WTC11 (cell line): ENCODE data around the gene LSR.

Experiments used
- ATF3 ChIP-seq: sonication (generic); formaldehyde crosslinking; conservative IDR thresholded peaks from 2 replicates; pipeline ENCODE4 v1.8.1; 2022; ENCODE audit warnings: mild to moderate bottlenecking, missing genetic modification reagents
- CREB1 ChIP-seq: sonication (generic); formaldehyde crosslinking; IDR thresholded peaks from 2 replicates; pipeline ENCODE4 v1.8.0; 2023; ENCODE audit warnings: mild to moderate bottlenecking, missing genetic modification reagents
- CTCF ChIP-seq: fragments of 200-600 bp; IDR thresholded peaks from 2 replicates; pipeline ENCODE4 v1.8.0; 2022; ENCODE audit warnings: antibody characterized with exemption
- GABPB1 ChIP-seq: sonication (generic); formaldehyde crosslinking; IDR thresholded peaks from 2 replicates; pipeline ENCODE4 v1.8.1; 2023; ENCODE audit warnings: mild to moderate bottlenecking, missing genetic modification reagents
- HMGXB4 ChIP-seq: sonication (generic); formaldehyde crosslinking; IDR thresholded peaks from 2 replicates; pipeline ENCODE4 v1.8.1; 2023; ENCODE audit warnings: mild to moderate bottlenecking, moderate library complexity, missing genetic modification reagents
- TCF7 ChIP-seq: sonication (generic); formaldehyde crosslinking; IDR thresholded peaks from 2 replicates; pipeline ENCODE4 v1.8.0; 2022; ENCODE audit warnings: mild to moderate bottlenecking, low read depth, missing genetic modification reagents, moderate library complexity
- TEAD4 ChIP-seq: sonication (generic); formaldehyde crosslinking; IDR thresholded peaks from 2 replicates; pipeline ENCODE4 v1.8.0; 2022; ENCODE audit warnings: mild to moderate bottlenecking, missing genetic modification reagents
- ZNF121 ChIP-seq: sonication (generic); formaldehyde crosslinking; IDR thresholded peaks from 2 replicates; pipeline ENCODE4 v1.8.0; 2023; ENCODE audit warnings: missing genetic modification reagents
- TF ChIP-seq, protein P1 (sequence below): sonication (generic); formaldehyde crosslinking; conservative IDR thresholded peaks from 2 replicates; pipeline ENCODE4 v1.8.1; 2023; ENCODE audit warnings: mild to moderate bottlenecking, low read depth, missing genetic modification reagents, moderate library complexity

DNA sequence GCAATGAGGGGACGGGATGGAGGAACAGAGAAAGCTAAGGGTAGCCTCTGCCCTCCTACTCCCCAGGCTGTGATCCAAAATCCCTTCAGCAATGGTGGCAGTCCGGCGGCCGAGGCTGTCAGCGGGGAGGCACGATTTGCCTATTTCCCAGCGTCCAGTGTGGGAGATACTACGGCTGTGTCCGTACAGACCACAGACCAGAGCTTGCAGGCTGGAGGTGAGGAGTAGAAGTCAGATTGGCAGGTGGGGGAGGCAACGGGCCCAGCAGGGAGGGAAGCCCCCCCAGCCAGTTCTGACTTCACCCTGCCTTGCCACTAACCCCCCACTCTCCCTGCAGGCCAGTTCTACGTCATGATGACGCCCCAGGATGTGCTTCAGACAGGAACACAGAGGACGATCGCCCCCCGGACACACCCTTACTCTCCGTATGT lies 21.6 kb downstream of the LSR start:
- TF ChIP-seq GABPB1 (CRISPR knock-in tag) (no peak), CREB1 (CRISPR knock-in tag) (no peak), TEAD4 (CRISPR knock-in tag) (no peak), HMGXB4 (CRISPR knock-in tag) (no peak), CTCF (no peak), ATF3 (CRISPR knock-in tag) (no peak), TCF7 (CRISPR knock-in tag) (no peak), ZNF121 (CRISPR knock-in tag) (no peak)
- TF ChIP-seq, protein P1, sequence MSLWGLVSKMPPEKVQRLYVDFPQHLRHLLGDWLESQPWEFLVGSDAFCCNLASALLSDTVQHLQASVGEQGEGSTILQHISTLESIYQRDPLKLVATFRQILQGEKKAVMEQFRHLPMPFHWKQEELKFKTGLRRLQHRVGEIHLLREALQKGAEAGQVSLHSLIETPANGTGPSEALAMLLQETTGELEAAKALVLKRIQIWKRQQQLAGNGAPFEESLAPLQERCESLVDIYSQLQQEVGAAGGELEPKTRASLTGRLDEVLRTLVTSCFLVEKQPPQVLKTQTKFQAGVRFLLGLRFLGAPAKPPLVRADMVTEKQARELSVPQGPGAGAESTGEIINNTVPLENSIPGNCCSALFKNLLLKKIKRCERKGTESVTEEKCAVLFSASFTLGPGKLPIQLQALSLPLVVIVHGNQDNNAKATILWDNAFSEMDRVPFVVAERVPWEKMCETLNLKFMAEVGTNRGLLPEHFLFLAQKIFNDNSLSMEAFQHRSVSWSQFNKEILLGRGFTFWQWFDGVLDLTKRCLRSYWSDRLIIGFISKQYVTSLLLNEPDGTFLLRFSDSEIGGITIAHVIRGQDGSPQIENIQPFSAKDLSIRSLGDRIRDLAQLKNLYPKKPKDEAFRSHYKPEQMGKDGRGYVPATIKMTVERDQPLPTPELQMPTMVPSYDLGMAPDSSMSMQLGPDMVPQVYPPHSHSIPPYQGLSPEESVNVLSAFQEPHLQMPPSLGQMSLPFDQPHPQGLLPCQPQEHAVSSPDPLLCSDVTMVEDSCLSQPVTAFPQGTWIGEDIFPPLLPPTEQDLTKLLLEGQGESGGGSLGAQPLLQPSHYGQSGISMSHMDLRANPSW (CRISPR knock-in tag): no peak
